Jurkat, Clone E6-1 (cell line): ENCODE data around the gene SLC6A5.

ENCODE experiments used
- DNase-seq: peaks from one replicate; pipeline ENCODE4 v3.0.0-alpha.2; 2011; ENCODE audit warnings: low read depth, low spot score
- H3K4me3 ChIP-seq: 2 replicates; pipeline ENCODE4 v1.5.1; 2011; ENCODE audit warnings: mild to moderate bottlenecking, low read length, control low read depth, moderate library complexity

Gene SLC6A5

GRCh38 chr11:20595101-20595500, 4.3 kb upstream of the SLC6A5 start:
- DNase-seq = no peak
- H3K4me3 ChIP-seq = no peak overlapping the region

DNA sequence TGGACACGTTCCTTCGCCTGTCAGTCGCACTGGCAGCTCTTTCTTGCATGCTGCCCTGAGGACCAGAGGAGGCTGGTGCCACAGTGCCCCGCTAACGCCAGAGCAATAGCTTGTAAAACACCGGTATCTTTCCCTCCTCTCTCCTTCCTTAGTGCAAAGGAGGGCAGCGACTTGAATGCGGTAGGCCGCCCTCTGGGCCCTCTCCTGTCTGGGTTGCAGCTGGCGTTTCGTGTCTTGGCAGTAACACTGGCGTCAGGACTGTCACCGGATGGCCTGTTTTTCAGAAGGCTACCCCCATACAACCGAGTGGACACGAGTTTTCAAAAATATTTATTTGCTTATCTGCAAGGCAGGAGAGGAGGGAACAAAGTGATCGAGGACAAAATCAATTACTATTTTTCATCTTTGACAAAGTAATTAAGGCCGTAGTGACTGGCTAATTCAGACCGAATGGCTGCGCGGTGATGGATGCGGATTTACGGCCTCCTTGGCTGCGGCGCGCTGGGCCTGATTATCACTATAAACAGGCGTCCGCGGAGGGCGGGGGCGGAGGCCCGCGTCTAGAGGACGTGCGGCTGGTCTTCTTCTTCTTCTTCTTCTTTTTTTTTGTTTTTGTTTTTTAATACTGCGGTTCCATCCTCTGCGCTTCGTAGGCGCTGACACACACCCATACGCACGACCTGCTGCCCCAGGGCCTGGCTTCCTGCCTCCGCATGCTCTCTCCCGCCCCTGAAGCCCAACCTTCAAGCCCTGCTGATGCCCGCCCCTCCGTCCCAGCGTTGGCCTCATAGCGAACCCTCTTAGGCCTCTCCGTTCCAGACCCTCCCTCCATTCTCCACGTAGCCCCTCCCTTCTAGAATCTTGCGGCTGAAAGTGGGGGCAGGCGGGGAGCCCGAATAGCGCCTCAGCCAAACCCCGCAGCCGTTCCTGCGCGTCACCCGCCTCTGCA, 2.9 kb upstream of the SLC6A5 start:
- DNase-seq = no peak

DNA sequence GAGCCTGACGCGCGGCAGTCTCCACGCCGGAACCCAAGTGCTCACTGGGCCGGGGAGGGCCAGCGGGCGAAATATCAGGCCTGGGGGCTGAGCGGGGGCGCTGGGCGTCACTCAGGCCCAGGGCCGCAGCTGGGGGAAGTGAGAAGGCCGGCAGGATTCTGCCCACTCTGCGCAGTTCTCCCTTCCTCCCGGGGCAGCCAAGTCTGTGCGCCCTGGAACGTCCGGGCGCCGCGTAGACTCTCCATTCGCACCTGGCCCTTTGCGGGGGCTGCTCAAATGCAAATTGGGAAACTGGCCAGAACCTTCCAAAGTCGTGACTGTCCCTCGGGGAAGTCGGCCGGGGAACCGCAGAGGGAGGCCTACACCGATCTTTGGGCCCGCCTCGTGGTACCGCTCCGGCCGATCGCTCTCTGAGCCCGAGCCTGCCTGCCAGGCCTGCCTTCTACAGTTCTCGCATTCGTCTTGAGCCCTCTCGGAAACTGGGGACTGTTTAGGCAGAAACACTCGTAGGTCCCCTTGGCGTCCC, 2.2 kb upstream of the SLC6A5 start:
- no peak overlapping the region for H3K4me3 ChIP-seq
- no peak for DNase-seq

More for the DNA sequence above, 2.9 kb upstream of the SLC6A5 start:
- no peak overlapping the region for H3K4me3 ChIP-seq

GRCh38 chr11:20597680-20598484, 1.5 kb upstream of the SLC6A5 start:
- no peak overlapping the region for H3K4me3 ChIP-seq
- DNase-seq = no peak

DNA sequence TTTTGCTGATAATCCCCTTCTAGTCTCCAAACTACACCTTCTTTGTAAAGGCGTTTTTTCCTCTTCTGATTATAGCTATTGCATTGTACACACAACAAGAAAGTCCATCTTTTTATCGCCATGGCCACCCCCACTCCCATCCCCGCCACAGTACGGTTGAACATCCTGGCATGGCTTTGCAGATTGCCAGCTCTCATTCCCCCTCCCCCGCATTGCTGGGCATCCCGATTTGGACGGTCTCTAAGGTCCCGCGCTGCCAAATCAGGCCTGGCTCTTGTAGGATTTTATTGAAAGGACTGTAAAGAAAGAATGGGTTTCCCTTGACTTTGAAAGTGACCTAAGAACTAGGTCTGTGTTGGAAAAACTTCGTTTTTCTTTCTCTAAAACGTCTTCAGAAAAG, 916 bp upstream of the SLC6A5 start:
- no peak for DNase-seq
- no peak overlapping the region for H3K4me3 ChIP-seq

- no peak for DNase-seq
These were observed 575 bp downstream of the SLC6A5 start for GRCh38 chr11:20600020-20600346.

DNA sequence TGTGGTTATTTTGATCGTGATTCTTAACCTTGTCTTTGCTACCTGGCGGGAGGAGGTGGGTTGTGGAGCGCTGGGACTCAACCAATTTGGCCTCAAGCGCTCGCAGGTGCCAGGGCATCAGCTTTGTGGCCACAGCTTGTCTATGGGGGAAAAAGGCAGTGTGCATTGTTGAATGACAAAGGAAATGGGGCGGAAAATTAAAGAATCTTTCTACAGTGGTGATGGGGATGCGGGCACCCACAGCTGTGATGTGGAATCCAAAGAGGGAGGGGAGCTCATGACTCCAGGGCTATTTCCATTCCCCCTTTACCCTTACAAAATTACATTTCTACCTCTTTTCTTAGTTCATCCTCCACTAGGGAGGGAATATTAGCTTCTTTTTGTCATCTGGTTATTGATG, 1.1 kb downstream of the SLC6A5 start:
- no peak overlapping the region for H3K4me3 ChIP-seq
- peak; percentile 14 for DNase-seq

More at GRCh38 chr11:20600020-20600346, 575 bp downstream of the SLC6A5 start:
- no peak overlapping the region for H3K4me3 ChIP-seq

DNA sequence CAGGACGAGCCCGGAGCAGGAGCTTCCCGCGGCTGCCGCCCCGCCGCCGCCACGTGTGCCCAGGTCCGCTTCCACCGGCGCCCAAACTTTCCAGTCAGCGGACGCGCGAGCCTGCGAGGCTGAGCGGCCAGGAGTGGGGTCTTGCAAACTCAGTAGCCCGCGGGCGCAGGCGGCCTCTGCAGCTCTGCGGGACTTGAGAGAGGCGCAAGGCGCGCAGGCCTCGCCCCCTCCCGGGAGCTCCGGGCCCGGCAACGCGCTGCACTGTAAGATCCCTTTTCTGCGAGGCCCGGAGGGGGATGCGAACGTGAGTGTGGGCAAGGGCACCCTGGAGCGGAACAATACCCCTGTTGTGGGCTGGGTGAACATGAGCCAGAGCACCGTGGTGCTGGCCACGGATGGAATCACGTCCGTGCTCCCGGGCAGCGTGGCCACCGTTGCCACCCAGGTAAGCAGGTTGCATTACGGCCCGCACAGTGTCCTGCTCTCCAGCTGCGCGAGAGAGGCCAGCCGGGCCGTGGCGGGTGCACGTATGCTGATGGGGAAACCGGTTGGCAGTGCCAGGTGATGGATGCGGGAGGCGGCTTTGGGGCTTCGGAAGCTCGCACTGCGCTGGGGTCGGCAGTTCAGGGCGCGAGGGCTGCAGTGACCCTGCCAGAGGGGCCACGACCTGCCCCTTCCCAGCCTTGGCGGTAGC, 2.0 kb downstream of the SLC6A5 start:
- DNase-seq = no peak
- H3K4me3 ChIP-seq = no peak overlapping the region

DNA sequence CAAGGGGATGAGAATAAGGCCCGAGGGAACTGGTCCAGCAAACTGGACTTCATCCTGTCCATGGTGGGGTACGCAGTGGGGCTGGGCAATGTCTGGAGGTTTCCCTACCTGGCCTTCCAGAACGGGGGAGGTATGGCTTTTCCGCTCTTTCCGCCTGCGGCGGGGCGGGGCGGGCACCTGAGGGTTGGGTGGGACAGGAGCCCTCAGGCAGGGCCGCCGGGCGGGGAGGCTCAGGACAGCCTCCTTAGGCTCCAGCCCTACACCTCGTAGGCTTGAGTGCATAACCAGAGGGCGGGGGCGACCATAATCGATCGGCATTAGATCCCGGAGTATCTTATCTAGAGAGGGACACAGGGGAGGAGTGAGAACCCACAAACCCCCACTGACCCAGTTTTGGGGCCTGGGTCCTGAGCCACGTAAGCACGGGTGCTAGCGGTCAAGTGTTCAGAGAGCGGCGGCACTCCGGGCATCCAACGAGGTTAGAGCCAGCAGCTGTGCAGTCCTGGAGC, 4.9 kb downstream of the SLC6A5 start:
- DNase-seq = no peak
- no peak overlapping the region for H3K4me3 ChIP-seq

GRCh38 chr11:20604864-20605601, 5.6 kb downstream of the SLC6A5 start:
- no peak overlapping the region for H3K4me3 ChIP-seq
- DNase-seq = no peak

GRCh38 chr11:20605602-20606091, 6.2 kb downstream of the SLC6A5 start:
- no peak overlapping the region for H3K4me3 ChIP-seq
- DNase-seq = no peak

DNA sequence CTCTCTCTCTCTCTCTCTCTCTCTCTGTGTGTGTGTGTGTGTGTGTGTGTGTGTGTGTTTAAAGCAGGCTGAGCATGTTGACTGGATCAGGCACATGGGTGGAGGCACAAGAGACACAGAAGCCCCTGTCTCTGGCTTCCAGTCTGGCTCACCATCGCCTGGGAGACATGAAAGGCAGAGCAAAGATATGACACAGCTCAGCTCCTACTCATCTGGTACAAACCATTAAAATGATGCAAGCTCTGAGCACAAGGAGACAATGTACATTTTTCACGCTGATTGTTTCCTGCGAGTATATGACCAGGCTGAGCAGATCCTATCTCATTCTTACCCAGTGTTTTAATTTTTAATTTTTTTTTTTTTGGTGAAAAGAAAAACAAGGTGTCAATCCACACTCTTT, 9.5 kb downstream of the SLC6A5 start:
- DNase-seq = no peak
- H3K4me3 ChIP-seq = no peak overlapping the region

DNA sequence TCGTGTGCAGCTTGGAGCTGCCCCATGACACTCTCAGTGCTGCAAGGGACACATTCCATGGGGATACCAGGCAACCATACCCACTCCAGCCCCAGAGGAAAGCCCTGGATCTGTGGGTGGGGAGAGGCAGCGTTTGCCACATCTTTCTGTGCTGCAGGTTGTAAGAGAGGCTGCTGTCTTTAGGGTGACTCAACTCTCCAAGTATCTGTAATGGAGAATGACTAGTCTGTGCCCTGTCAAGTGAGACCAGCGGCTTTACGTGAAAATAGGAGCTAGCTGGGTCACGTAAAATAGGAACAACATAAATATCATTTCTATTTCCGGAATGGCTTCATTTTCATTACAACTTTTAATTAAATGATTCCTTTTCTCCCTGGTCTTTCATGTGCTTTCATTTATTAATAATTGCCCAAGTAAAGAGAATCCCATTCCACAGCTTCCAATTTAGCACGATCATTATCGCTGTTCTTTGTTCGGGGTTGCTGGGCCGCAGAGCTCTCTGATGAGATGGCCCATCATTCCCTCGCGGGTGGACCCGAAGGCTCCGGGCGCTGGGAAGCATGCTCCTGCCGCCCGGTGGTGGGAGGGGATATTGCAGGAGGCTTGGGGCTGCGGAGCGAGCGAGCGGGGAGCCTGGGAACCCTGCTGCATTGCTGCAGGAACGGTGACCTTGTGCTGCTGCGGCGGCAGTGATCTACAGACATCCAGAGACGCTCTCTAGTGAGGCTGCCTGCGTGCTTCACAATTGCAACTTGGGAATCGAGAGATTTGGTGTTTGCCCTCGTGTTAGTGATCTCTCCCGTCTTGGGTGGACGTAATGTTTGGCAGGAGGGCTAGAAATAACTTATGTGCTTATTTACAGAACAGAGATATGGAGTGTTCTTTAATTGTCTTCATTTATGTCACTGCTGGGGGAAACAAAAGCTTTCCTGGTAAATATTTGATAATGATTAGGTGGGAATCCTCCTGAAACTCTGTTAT, 10.6 kb downstream of the SLC6A5 start:
- DNase-seq = peak; percentile 44
- H3K4me3 ChIP-seq = peak overlapping the region; percentile 9; the same call in 1 of the 2 replicates

GRCh38 chr11:20610825-20611224, 11.4 kb downstream of the SLC6A5 start:
- DNase-seq = no peak
- no peak overlapping the region for H3K4me3 ChIP-seq

GRCh38 chr11:20611445-20611844, 12.0 kb downstream of the SLC6A5 start:
- DNase-seq = no peak
- no peak overlapping the region for H3K4me3 ChIP-seq

GRCh38 chr11:20611892-20612291, 12.5 kb downstream of the SLC6A5 start:
- DNase-seq = no peak
- no peak overlapping the region for H3K4me3 ChIP-seq

DNA sequence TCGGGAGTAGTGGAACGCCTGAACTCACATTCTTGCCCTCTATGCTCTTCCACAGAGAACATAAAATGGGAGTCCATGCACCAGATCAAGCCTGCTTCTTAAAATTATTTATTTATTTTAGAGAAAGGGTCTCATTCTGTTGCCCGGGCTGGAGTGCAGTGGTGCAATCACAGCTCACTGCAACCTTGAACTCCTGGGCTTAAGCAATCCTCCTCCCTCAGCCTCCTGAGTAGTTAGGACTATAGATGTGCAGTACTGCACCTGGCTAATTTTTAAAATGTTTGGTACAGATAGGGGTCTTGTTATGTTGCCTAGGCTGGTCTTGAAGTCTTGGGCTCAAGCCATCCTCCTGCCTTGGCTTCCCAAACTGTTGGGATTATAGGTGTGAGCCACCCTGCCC, 13.0 kb downstream of the SLC6A5 start:
- H3K4me3 ChIP-seq = no peak overlapping the region
- no peak for DNase-seq
